Ishikawa (cell line): ENCODE results near the gene RAB40C.

Experiments
- CEBPB ChIP-seq: IDR thresholded peaks from 2 replicates; pipeline ENCODE4 v1.6.1; 2012
- CREB1 ChIP-seq: IDR thresholded peaks from 2 replicates; pipeline ENCODE4 v1.6.1; 2012; ENCODE audit warnings: low read depth
- EGR1 ChIP-seq: IDR thresholded peaks from 2 replicates; pipeline ENCODE4 v1.6.1; 2012
- EP300 ChIP-seq: IDR thresholded peaks from 2 replicates; pipeline ENCODE4 v1.6.1; 2012; ENCODE audit warnings: borderline replicate concordance
- NFIC ChIP-seq: IDR thresholded peaks from 2 replicates; pipeline ENCODE4 v1.6.1; 2012
- RAD21 ChIP-seq: IDR thresholded peaks from 2 replicates; pipeline ENCODE4 v1.6.1; 2012; ENCODE audit warnings: low read depth
- TAF1 ChIP-seq: IDR thresholded peaks from 2 replicates; pipeline ENCODE4 v1.6.1; 2012; ENCODE audit warnings: low read depth, mild to moderate bottlenecking
- TEAD4 ChIP-seq: IDR thresholded peaks from 2 replicates; pipeline ENCODE4 v1.6.1; 2012
- ZBTB7A ChIP-seq: IDR thresholded peaks from 2 replicates; pipeline ENCODE4 v1.6.1; 2012; ENCODE audit warnings: low read depth
- TF ChIP-seq, protein P1 (sequence below): IDR thresholded peaks from 2 replicates; pipeline ENCODE4 v1.6.1; 2012
- TF ChIP-seq, protein P2 (sequence below): IDR thresholded peaks from 2 replicates; pipeline ENCODE4 v1.6.1; 2012
- TF ChIP-seq, protein P3 (sequence below): IDR thresholded peaks from 2 replicates; pipeline ENCODE4 v1.6.1; 2012; ENCODE audit warnings: low read depth, mild to moderate bottlenecking

DNA sequence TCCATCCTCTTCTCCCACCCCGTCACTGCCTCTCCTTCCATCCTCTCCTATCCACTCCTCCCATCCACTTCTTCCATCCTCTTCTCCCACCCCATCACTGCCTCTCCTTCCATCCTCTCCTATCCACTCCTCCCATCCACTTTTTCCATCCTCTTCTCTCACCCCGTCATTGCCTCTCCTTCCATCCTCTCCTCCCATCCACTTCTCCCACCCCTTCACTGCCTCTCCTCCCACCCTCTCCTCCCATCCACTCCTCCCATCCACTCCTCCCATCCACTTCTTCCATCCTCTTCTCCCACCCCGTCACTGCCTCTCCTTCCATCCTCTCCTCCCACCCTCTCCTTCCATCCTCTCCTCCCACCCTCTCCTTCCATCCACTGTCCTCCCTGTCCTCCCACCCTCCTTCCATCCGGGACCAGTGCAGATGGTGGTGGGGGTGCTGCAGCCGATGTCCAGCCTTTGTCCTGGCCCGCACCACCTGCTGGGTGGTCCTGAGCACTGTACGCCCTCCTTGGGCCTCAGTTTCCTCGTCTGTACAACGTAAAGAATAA is 42.0 kb downstream of the RAB40C start:
- no peak for TF ChIP-seq TEAD4
- TF ChIP-seq CREB1 = no peak
- TF ChIP-seq, protein P1, sequence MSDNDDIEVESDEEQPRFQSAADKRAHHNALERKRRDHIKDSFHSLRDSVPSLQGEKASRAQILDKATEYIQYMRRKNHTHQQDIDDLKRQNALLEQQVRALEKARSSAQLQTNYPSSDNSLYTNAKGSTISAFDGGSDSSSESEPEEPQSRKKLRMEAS = no peak
- TF ChIP-seq, protein P2, sequence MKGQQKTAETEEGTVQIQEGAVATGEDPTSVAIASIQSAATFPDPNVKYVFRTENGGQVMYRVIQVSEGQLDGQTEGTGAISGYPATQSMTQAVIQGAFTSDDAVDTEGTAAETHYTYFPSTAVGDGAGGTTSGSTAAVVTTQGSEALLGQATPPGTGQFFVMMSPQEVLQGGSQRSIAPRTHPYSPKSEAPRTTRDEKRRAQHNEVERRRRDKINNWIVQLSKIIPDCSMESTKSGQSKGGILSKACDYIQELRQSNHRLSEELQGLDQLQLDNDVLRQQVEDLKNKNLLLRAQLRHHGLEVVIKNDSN = no peak
- TF ChIP-seq, protein P3, sequence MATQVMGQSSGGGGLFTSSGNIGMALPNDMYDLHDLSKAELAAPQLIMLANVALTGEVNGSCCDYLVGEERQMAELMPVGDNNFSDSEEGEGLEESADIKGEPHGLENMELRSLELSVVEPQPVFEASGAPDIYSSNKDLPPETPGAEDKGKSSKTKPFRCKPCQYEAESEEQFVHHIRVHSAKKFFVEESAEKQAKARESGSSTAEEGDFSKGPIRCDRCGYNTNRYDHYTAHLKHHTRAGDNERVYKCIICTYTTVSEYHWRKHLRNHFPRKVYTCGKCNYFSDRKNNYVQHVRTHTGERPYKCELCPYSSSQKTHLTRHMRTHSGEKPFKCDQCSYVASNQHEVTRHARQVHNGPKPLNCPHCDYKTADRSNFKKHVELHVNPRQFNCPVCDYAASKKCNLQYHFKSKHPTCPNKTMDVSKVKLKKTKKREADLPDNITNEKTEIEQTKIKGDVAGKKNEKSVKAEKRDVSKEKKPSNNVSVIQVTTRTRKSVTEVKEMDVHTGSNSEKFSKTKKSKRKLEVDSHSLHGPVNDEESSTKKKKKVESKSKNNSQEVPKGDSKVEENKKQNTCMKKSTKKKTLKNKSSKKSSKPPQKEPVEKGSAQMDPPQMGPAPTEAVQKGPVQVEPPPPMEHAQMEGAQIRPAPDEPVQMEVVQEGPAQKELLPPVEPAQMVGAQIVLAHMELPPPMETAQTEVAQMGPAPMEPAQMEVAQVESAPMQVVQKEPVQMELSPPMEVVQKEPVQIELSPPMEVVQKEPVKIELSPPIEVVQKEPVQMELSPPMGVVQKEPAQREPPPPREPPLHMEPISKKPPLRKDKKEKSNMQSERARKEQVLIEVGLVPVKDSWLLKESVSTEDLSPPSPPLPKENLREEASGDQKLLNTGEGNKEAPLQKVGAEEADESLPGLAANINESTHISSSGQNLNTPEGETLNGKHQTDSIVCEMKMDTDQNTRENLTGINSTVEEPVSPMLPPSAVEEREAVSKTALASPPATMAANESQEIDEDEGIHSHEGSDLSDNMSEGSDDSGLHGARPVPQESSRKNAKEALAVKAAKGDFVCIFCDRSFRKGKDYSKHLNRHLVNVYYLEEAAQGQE = no peak
- TF ChIP-seq NFIC = no peak
- no peak for TF ChIP-seq ZBTB7A
- no peak for TF ChIP-seq EGR1
- no peak for TF ChIP-seq EP300
- no peak for TF ChIP-seq RAD21
- TF ChIP-seq TAF1 = no peak
- TF ChIP-seq CEBPB = no peak
